Stimulated activated naive CD8-positive, alpha-beta T cell treated with anti-CD3 and anti-CD28 coated beads, Interleukin-15, amount 100 ng/mL, for 72 hours (primary cell): ENCODE data around the gene CCL4.
A peak's percentile ranks its signal among the peaks of the same experiment; 100 is the strongest.
"Not testable (repeated sequence)": the region's sequence is repeated elsewhere in the genome, so short reads cannot be mapped to it uniquely, and the experiment has no call there.

ENCODE experiments used
- ATAC-seq: fragments of 150-1000 bp; cut with Tn5 transposase; 2 replicates; pipeline ENCODE4 v1.10.0; 2021; ENCODE audit warnings: mild to moderate bottlenecking, moderate library complexity
- DNase-seq, 2 donors: peaks; one replicate each; pipeline ENCODE4 v3.0.0; 2021 to 2022
- H3K27ac Mint-ChIP-seq, 2 donors: one replicate each; pipeline ENCODE4 v1.8.0; 2022; ENCODE audit warnings: mild to moderate bottlenecking in 2 of 2, mixed read lengths in 2 of 2, moderate library complexity in 2 of 2
- H3K27me3 Mint-ChIP-seq: one replicate; pipeline ENCODE4 v1.8.0; 2022; ENCODE audit warnings: mixed read lengths
- H3K4me1 Mint-ChIP-seq: one replicate; pipeline ENCODE4 v1.8.0; 2022; ENCODE audit warnings: mild to moderate bottlenecking, mixed read lengths
- H3K4me3 Mint-ChIP-seq, 2 donors: one replicate each; pipeline ENCODE4 v1.8.0; 2022; ENCODE audit warnings: mild to moderate bottlenecking in 2 of 2, mixed read lengths in 2 of 2, moderate library complexity in 1 of 2
- H3K9me3 Mint-ChIP-seq, 2 donors: one replicate each; pipeline ENCODE4 v1.8.0; 2022; ENCODE audit warnings: mixed read lengths in 2 of 2

The CCL4 gene

DNA sequence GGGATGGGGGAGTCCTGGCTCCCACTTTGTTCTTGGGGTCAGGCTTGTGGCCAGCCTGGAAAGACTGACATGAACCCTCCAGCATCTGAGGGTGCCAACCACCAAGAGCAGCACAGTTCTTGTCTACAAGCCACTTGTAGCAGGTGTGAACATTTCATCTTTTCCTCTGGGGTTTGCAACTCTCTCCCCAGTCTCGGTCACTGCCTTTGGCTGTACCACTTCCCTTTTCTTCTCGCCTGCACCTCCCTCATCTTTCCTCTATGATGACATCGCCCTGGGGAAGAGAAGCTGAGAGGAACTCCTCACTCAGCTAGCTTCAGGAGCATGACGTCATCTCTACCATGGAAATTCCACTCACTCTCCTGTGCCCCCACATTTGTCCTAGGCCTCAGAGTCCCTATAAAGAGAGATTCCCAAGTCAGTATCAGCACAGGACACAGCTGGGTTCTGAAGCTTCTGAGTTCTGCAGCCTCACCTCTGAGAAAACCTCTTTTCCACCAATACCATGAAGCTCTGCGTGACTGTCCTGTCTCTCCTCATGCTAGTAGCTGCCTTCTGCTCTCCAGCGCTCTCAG, at the start of gene CCL4:
Gene CCL4, plus strand, starts transcription at position 427 of the 575 bp plus-strand sequence. Its CDS starts 79 bp downstream, at position 506.
- Mint-ChIP-seq H3K27me3 (peaks cover 62% of the 10 kb centered on the region), H3K27ac (peak within 1 kb of the TSS in 1 of 2 donors; percentile 88), H3K4me1 (peaks cover 70% of the 10 kb centered on the region), H3K4me3 (peak within 1 kb of the TSS; percentile 45 to 69)
- not testable (repeated sequence) for H3K9me3 Mint-ChIP-seq
- ATAC-seq (peak; percentile 89), DNase-seq (peak; percentile 13 to 44)

DNA sequence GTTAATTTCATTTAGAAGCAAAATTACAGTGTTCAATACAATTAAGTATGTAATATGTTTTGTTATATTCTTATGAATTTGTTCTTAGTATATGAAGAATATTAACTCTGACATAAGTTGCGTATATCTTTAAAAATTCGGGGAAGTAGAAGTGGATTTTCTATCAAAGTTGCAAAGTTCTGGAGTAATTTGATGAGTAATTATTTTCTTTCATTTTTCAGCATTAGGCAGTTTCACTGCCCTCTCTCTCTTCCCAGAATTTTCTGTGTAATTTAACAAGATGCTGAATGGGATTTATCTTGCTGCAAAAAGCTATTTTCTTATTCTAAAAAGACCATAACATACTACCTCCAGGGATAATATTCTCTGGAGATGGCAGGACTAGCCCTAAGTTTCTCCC, 48.5 kb upstream of the CCL4 start:
- H3K4me1 Mint-ChIP-seq = peaks cover 6% of the 10 kb centered on the region
- H3K9me3 Mint-ChIP-seq = peaks cover 3 to 7% of the 10 kb centered on the region in 2 donors
- no peak overlapping the region for H3K27ac Mint-ChIP-seq
- ATAC-seq (no peak), DNase-seq (no peak)
- H3K27me3 Mint-ChIP-seq = peaks cover 53% of the 10 kb centered on the region
- H3K4me3 Mint-ChIP-seq = no peak overlapping the region

DNA sequence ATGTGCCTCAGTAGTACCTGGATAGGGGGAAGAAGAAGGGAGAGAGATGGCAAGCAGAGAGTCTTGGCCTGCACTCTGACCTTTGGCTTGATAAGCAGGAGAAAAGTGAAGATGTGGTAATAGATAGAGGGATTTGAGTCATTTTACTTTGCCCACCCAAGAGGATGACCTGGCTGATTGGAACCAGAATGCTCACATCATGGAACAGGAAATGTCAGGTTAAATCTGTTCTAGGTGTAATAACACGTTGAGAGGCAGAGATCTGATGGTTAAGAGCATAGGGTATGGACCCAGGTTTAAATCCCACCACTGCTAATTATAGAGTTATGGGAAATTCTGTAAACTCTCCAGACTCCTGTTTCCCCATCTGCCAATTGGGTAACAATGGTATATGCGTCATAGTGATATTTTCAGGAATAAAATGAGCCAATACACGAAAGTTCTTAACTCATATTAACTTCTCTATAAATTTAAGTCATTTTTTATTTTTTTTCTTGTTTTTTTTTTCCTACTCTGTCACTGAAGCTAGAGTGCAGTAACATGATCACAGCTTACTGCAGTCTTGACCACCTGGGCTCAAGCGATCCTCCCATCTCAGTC, 47.6 kb upstream of the CCL4 start:
- Mint-ChIP-seq H3K27me3 (peaks cover 48% of the 10 kb centered on the region), H3K4me3 (no peak overlapping the region), H3K27ac (no peak overlapping the region), H3K4me1 (peaks cover 6% of the 10 kb centered on the region), H3K9me3 (peaks cover 0 to 4% of the 10 kb centered on the region in 2 donors)
- DNase-seq = no peak
- no peak for ATAC-seq

DNA sequence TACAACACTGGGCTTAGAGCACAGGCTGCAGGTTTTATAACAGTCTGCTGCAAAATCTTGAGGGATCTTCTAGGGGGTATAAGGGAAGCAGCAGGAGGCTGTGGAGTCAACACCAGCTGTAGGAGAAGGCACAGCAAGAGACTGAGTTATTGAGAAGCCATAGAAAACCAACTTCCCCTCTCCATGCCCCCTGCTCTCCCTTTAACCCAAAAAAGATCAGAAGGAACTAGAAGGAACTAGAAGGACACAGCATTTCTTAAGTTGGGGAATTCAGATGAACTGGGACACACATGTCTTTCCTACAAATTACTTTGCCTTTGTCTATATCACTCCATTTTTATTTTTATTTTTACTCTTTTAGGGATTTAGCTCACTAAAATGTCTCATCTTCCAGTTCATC, 45.7 kb upstream of the CCL4 start:
- H3K27ac Mint-ChIP-seq = no peak overlapping the region
- peaks cover 6% of the 10 kb centered on the region for H3K4me1 Mint-ChIP-seq
- no peaks in the 10 kb centered on the region for H3K9me3 Mint-ChIP-seq
- H3K4me3 Mint-ChIP-seq = no peak overlapping the region
- DNase-seq (no peak), ATAC-seq (no peak)
- H3K27me3 Mint-ChIP-seq = peaks cover 39% of the 10 kb centered on the region

DNA sequence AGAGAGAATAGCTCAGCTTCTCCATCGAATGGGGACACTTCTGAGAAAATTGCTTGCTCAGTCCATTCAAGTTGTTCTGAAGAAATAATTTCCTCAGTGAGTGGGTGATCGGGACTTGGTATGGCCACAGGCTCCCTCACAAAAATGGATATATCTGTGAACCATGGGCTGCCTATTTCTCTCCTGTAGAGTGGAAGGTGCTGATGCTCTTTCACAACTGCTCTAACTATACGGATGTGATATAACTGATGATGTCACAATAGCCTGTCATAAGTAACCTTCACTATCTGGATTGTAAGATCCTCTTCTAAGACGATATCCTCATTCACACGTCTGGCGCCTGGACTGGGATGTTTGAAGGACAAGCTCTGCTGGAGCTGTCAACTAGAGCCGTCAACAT, 44.2 kb upstream of the CCL4 start:
- peaks cover 6% of the 10 kb centered on the region for H3K4me1 Mint-ChIP-seq
- ATAC-seq = no peak
- peaks cover 0 to 5% of the 10 kb centered on the region in 2 donors for H3K9me3 Mint-ChIP-seq
- H3K27ac Mint-ChIP-seq = no peak overlapping the region
- H3K27me3 Mint-ChIP-seq = peaks cover 25% of the 10 kb centered on the region
- no peak for DNase-seq
- no peak overlapping the region for H3K4me3 Mint-ChIP-seq

DNA sequence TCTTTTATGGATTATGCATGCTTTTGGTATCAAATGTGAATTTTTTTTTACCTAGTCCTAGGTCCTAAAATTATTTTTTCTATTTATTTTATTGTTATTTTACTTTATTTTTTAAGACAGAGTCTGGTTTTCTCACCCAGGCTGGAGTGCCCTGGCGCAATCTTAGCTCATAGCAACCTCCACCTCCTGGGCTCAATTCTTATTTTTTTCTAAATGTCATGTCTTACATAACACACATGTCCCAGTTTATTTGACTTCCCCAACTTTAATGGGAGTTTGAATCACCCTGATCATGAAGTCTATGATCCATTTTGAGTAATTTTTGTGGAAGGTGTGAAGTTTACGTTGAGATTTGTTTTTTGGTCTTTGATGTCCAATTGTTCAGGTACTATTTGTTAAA, 42.8 kb upstream of the CCL4 start:
- no peak for ATAC-seq

DNA sequence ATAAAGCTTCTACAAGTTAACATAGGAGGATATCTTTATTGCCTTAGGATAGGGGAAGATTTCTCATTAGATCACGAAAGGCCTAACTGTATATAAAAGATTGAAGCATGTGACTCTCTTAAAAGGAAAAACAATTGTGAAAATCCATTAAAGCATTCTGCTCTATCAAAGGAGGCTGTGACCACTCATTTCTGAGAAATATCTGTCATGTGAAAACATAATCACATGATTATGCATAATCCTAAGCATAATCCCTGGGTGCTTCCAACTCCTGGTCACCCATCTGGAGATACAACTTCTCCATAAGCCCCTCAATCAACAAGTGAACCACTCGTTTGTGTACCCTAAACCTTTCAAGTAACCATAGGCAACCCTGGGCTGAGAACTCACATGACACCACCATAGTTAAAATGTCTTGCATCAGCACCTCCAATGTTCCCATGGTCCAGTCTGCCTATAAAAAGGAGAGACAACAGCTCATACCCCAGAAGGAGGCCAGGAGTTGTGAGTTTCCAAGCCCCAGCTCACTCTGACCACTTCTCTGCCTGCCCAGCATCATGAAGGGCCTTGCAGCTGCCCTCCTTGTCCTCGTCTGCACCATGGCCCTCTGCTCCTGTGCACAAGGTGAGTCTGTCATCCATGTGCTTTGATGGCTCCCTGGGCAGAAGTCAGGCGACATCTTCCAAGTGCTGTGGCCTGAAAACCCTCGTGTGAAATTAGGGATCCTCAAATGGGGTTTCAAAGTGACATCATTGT, 39.7 kb upstream of the CCL4 start, which contains the start of gene CCL18:
Gene CCL18, plus strand, starts transcription at position 487 of the 756 bp plus-strand sequence. Its CDS starts 71 bp downstream, at position 558.
- no peaks in the 10 kb centered on the region for H3K4me1 Mint-ChIP-seq
- H3K27me3 Mint-ChIP-seq = peaks cover 19% of the 10 kb centered on the region
- peaks cover 0 to 6% of the 10 kb centered on the region in 2 donors for H3K9me3 Mint-ChIP-seq
- ATAC-seq (no peak), DNase-seq (no peak)
- H3K27ac Mint-ChIP-seq = peak within 1 kb of the TSS in 1 of 2 donors; percentile 13
- no peak within 1 kb of the TSS for H3K4me3 Mint-ChIP-seq

More for the DNA sequence above, 42.8 kb upstream of the CCL4 start:
- H3K27me3 Mint-ChIP-seq = peaks cover 25% of the 10 kb centered on the region
- peaks cover 0 to 6% of the 10 kb centered on the region in 2 donors for H3K9me3 Mint-ChIP-seq
- no peak overlapping the region for H3K4me3 Mint-ChIP-seq
- DNase-seq = no peak
- H3K27ac Mint-ChIP-seq = no peak overlapping the region
- H3K4me1 Mint-ChIP-seq = peaks cover under 1% of the 10 kb centered on the region

DNA sequence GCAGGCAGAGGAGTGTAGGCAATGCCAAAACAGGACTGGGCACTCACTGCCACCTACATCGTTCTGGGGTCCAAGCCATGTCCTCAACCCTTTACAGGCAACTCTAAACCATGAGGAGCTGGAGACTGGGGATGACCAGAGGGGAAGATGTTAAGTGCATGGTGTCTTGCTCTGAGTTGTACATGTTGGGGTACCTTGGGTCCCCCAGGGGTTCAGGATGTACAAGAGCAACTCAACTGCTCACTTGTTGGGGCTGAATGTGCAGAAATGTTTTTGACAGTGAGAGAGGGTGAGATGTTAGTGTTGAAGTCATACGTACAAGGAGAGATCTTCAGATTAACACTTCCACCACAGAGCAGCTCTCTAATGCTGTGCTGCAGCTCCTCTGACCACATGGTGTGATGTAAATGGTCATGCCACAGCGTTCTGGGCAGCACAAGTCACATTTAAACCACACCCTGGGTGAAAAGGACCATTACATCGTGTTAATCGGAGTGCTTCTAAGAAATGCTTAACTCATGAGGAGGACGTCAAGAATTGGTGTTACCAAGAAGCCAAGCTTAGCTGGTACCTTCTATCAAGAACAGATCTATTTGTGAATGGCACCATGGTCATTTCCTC, 37.2 kb upstream of the CCL4 start:
- peaks cover 22% of the 10 kb centered on the region for H3K27me3 Mint-ChIP-seq
- peak; percentile 70 for ATAC-seq
- H3K9me3 Mint-ChIP-seq = peaks cover 0 to 6% of the 10 kb centered on the region in 2 donors
- DNase-seq = no peak
- H3K27ac Mint-ChIP-seq = peak overlapping the region in 1 of 2 donors; percentile 13
- H3K4me3 Mint-ChIP-seq = no peak overlapping the region
- no peaks in the 10 kb centered on the region for H3K4me1 Mint-ChIP-seq

DNA sequence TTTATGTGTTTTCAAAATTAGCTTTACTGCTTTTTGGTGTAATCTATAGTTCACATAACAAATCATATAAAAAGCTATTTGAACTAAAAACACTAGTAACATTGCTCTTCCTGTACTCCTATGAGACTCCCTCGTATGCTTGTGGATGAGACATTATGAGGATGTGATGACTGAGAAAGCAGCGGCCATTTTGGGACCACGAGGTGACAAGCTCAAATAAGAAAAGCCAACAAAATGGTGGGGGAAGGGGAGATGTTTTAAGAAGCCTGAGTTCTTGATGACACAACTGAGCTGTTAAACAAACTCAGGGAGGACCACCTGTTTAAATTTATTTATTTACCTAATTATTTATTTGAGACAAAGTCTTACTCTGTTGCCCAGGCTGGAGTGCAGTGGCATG, 35.1 kb upstream of the CCL4 start:
- peaks cover 16% of the 10 kb centered on the region for H3K4me1 Mint-ChIP-seq
- DNase-seq (no peak), ATAC-seq (no peak)
- no peak overlapping the region for H3K4me3 Mint-ChIP-seq
- peaks cover 18% of the 10 kb centered on the region for H3K27me3 Mint-ChIP-seq
- no peak overlapping the region for H3K27ac Mint-ChIP-seq
- peaks cover 0 to 6% of the 10 kb centered on the region in 2 donors for H3K9me3 Mint-ChIP-seq

DNA sequence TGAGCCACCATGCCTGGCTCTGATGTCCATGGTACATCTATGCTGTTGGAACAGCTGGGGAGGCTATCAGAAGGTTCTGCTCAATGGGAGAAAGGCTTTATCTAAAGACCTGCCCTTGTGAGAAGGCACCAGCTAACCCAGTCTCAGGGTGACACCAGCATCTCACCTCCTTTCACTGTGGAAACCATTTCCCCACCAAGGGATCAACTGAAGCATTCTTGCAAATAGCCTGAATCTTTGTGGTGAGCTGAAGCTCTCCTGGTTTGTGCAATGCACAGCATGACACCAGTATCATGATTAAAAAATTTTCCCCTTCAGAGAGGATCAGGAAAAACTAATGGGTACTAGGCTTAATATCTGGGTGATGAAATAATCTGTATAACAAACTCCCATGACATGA, 34.5 kb upstream of the CCL4 start:
- no peak overlapping the region for H3K27ac Mint-ChIP-seq
- ATAC-seq = no peak

DNA sequence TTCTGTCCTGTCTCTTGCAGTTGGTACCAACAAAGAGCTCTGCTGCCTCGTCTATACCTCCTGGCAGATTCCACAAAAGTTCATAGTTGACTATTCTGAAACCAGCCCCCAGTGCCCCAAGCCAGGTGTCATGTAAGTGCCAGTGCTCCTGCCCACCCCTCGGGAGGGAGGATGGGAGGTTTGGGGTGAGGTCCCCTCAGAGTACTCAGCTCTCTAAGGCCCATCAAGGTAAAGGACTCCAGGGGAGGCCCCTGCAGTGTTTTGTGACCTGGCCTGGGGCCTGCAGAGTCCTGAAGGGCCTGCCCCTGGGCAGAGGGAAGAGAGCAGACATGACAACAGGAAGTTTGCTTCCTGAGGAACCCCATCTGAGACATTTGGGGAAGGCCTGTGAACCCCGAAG, 33.2 kb upstream of the CCL4 start:
- ATAC-seq (no peak), DNase-seq (no peak)
- no peak overlapping the region for H3K4me3 Mint-ChIP-seq
- H3K27me3 Mint-ChIP-seq = peaks cover 20% of the 10 kb centered on the region
- no peaks in the 10 kb centered on the region for H3K9me3 Mint-ChIP-seq
- H3K27ac Mint-ChIP-seq = no peak overlapping the region
- peaks cover 25% of the 10 kb centered on the region for H3K4me1 Mint-ChIP-seq

More for the DNA sequence above, 34.5 kb upstream of the CCL4 start:
- DNase-seq = no peak
- H3K4me3 Mint-ChIP-seq = no peak overlapping the region
- peaks cover 18% of the 10 kb centered on the region for H3K27me3 Mint-ChIP-seq
- H3K4me1 Mint-ChIP-seq = peaks cover 18% of the 10 kb centered on the region
- peaks cover 0 to 4% of the 10 kb centered on the region in 2 donors for H3K9me3 Mint-ChIP-seq

DNA sequence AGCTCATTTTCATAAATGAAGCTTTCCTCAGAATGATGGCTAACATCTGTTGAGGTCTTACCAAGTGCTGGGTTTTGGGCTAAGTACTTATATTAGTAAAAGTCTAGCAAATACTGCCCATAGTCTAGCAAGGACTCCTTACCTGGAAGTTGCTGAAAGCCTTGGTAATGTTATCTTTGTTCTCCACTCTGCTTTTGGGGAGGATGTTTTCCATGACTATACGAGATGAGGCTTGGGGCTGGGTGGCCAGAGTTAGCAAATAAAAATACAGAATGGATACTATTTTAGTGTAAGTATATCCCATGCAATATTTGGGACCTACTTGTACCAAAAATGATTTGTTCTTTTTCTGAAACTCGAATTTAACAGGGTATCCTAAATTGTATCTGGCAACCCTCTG, 31.9 kb upstream of the CCL4 start:
- H3K4me1 Mint-ChIP-seq = peaks cover 25% of the 10 kb centered on the region
- no peak overlapping the region for H3K27ac Mint-ChIP-seq
- H3K27me3 Mint-ChIP-seq = peaks cover 23% of the 10 kb centered on the region
- H3K9me3 Mint-ChIP-seq = no peaks in the 10 kb centered on the region
- ATAC-seq = no peak
- no peak for DNase-seq
- no peak overlapping the region for H3K4me3 Mint-ChIP-seq

DNA sequence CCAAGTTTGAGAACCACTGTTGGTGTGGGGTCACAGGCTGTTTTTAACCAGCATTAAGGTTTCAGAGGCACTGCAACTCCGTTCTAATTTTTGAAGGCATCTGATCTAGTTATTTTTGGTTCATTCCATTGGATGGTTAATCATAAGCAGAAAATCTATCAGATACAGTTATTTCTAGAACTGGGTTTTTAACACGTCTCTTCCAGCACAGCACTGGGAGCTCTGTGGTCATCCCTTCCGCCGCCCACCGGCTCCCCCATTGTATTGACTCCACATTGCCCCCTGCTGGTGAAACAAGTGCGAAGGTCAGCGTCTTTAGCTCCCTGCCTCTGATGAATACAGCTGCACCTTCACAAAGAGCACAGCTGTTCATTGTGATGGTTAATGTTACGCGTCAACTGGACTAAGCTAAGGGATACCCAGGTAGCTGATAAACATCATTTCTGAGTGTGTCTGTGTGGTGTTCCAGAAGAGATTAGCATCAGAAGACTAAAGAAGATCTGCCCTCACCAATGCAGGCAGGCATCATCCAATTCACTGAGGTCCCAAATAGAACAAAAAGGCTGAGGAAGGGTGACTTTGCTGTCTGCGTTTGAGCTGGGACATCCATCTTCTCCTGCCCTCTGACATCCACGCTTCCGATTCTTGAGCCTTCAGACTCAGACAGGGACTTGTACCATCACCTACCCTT, 31.1 kb upstream of the CCL4 start:
- Mint-ChIP-seq H3K4me1 (peaks cover 25% of the 10 kb centered on the region), H3K4me3 (peak overlapping the region in 1 of 2 donors; percentile 17), H3K27ac (peak overlapping the region in 1 of 2 donors; percentile 13), H3K9me3 (peaks cover under 1 to 4% of the 10 kb centered on the region in 2 donors), H3K27me3 (peaks cover 30% of the 10 kb centered on the region)
- DNase-seq (peak; percentile 60 to 82), ATAC-seq (peak; percentile 85)

DNA sequence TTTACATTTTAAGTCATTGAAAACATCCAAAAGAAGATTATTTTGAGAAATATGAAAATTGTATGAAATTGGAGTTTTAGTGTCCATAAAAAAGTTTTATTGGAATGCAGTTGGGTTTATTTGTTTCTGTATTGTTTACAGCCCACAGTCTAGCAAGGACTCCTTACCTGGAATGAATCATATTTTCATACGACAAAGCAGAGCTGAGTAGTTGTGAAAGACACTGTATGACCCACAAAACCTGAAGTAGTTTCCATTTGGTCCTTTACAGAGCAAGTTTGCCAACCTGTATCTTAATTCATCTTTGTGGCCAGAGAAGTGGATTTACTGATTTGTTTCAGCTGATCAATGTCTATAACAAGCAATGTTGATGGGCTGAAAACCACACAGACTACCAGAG, 29.3 kb upstream of the CCL4 start:
- DNase-seq = no peak
- Mint-ChIP-seq H3K9me3 (peaks cover 7 to 8% of the 10 kb centered on the region in 2 donors), H3K4me1 (peaks cover 25% of the 10 kb centered on the region), H3K27me3 (peaks cover 37% of the 10 kb centered on the region), H3K27ac (no peak overlapping the region), H3K4me3 (no peak overlapping the region)
- ATAC-seq = peak; percentile 93
